CD14-positive monocyte (primary cell): Measurements from ENCODE around the gene RPS6KB2. TPM values are rescaled to one million over a fixed set of nuclear protein-coding genes. Genes with fewer than 3 reads are reported as not detected.
A peak's percentile ranks its signal among the peaks of the same experiment; 100 is the strongest.
"Not testable (repeated sequence)": the region's sequence is repeated elsewhere in the genome, so short reads cannot be mapped to it uniquely, and the experiment has no call there.

ENCODE experiments used
- DNase-seq, 3 donors: peaks; one replicate each; pipeline ENCODE4 v3.0.0-alpha.2; 2011 to 2022
- H2AFZ ChIP-seq: 2 replicates; pipeline ENCODE4 v1.6.0; 2012; ENCODE audit warnings: mild to moderate bottlenecking, low read depth, low read length, inconsistent platforms; ENCODE audit not compliant: insufficient read depth, poor library complexity, severe bottlenecking
- H3K27ac ChIP-seq, 2 donors: 1 replicate in 1 of 2; 2 replicates in 1 of 2; pipeline ENCODE4 v1.5.1; 2012 to 2013; ENCODE audit warnings: low read length in 2 of 2, control low read depth in 1 of 2, inconsistent platforms in 1 of 2, low read depth in 1 of 2, mild to moderate bottlenecking in 1 of 2
- H3K27me3 ChIP-seq, 2 donors: one replicate each; pipeline versions ENCODE4 v1.6.0 to v1.6.1; 2011 to 2013; ENCODE audit warnings: low read length in 2 of 2; ENCODE audit not compliant: control insufficient read depth in 2 of 2, insufficient read depth in 2 of 2
- H3K36me3 ChIP-seq, 2 donors: replicated peaks in 1 of 2; 1 replicate in 1 of 2; 2 replicates in 1 of 2; pipeline versions ENCODE4 v1.5.1 to v1.6.1; 2012 to 2013; ENCODE audit warnings: low read length in 2 of 2, control low read depth in 1 of 2, inconsistent platforms in 1 of 2, mild to moderate bottlenecking in 1 of 2; ENCODE audit not compliant: insufficient read depth in 2 of 2, control insufficient read depth in 1 of 2
- H3K4me1 ChIP-seq, 2 donors: 1 replicate in 1 of 2; 2 replicates in 1 of 2; pipeline versions ENCODE4 v1.5.1 to v1.6.1; 2012 to 2013; ENCODE audit warnings: low read length in 2 of 2, control low read depth in 1 of 2, inconsistent platforms in 1 of 2, mild to moderate bottlenecking in 1 of 2, moderate library complexity in 1 of 2; ENCODE audit not compliant: insufficient read depth in 2 of 2, control insufficient read depth in 1 of 2
- H3K4me2 ChIP-seq: replicated peaks from 2 replicates; pipeline ENCODE3; 2012; ENCODE audit warnings: low read length, moderate library complexity, mild to moderate bottlenecking; ENCODE audit not compliant: poor library complexity, severe bottlenecking; ENCODE audit errors: extremely low read depth
- H3K4me3 ChIP-seq, 3 experiments: fragments of 200-600 bp in 1 of 3; sonication (generic) in 1 of 3; replicated peaks in 1 of 3; 1 replicate in 2 of 3; 2 replicates in 1 of 3; pipeline ENCODE4 v1.5.1; 2011 to 2013; ENCODE audit warnings: low read length in 3 of 3, mild to moderate bottlenecking in 3 of 3, control low read depth in 2 of 3, low read depth in 2 of 3, inconsistent platforms in 1 of 3, moderate library complexity in 1 of 3
- H3K79me2 ChIP-seq: 2 replicates; pipeline ENCODE4 v1.6.0; 2012; ENCODE audit warnings: mild to moderate bottlenecking, control low read depth, inconsistent platforms, low read length, moderate library complexity; ENCODE audit not compliant: insufficient read depth
- H3K9ac ChIP-seq: 2 replicates; pipeline ENCODE4 v1.6.0; 2017; ENCODE audit warnings: low read length, mild to moderate bottlenecking; ENCODE audit not compliant: insufficient read depth, poor library complexity, severe bottlenecking
- H3K9me3 ChIP-seq, 2 donors: replicated peaks in 1 of 2; 1 replicate in 1 of 2; 2 replicates in 1 of 2; pipeline versions ENCODE4 v1.5.1 to v1.6.1; 2012 to 2013; ENCODE audit warnings: low read length in 2 of 2, control low read depth in 1 of 2; ENCODE audit not compliant: control insufficient read depth in 1 of 2, insufficient read depth in 1 of 2
- H4K20me1 ChIP-seq: 2 replicates; pipeline ENCODE4 v1.6.0; 2012; ENCODE audit warnings: mild to moderate bottlenecking, low read length, control low read depth, moderate library complexity; ENCODE audit not compliant: insufficient read depth
- H3K27ac Mint-ChIP-seq, 7 donors: one replicate each; pipeline ENCODE4 v1.8.0; 2020; ENCODE audit warnings: mild to moderate bottlenecking in 7 of 7, mixed read lengths in 7 of 7, moderate library complexity in 6 of 7, inconsistent platforms in 2 of 7
- H3K27me3 Mint-ChIP-seq, 3 donors: one replicate each; pipeline ENCODE4 v1.8.0; 2021 to 2022; ENCODE audit warnings: low read depth in 3 of 3, mild to moderate bottlenecking in 3 of 3, mixed read lengths in 3 of 3, moderate library complexity in 3 of 3, inconsistent platforms in 1 of 3
- H3K36me3 Mint-ChIP-seq, 2 donors: one replicate each; pipeline ENCODE4 v1.8.0; 2020; ENCODE audit warnings: mixed read lengths in 2 of 2, inconsistent platforms in 1 of 2, mild to moderate bottlenecking in 1 of 2
- H3K4me1 Mint-ChIP-seq: one replicate; pipeline ENCODE4 v1.8.0; 2020; ENCODE audit warnings: mild to moderate bottlenecking, mixed read lengths
- H3K4me3 Mint-ChIP-seq, 2 donors: one replicate each; pipeline ENCODE4 v1.8.0; 2020; ENCODE audit warnings: mild to moderate bottlenecking in 2 of 2, mixed read lengths in 2 of 2, moderate library complexity in 1 of 2
- H3K9me3 Mint-ChIP-seq, 7 donors: one replicate each; pipeline ENCODE4 v1.8.0; 2020 to 2022; ENCODE audit warnings: mixed read lengths in 7 of 7, mild to moderate bottlenecking in 6 of 7, moderate library complexity in 6 of 7, inconsistent platforms in 2 of 7
- CTCF ChIP-seq: fragments of 200-600 bp; IDR thresholded peaks from one replicate; pipeline ENCODE4 v1.8.0; 2022; ENCODE audit warnings: antibody characterized with exemption, mild to moderate bottlenecking
- WGBS: methylation state at CpG from one replicate; pipeline ENCODE4 v1.1.5; 2013; ENCODE audit warnings: missing lambda C conversion rate; ENCODE audit not compliant: insufficient coverage; 5-methylcytosine and 5-hydroxymethylcytosine counted together
- intact Hi-C, 2 donors: fragments of 100-400 bp; cut with micrococcal nuclease; formaldehyde crosslinking; loops; one replicate each; pipeline versions ENCODE4 v1.15.0 to v1.15.1; 2023
- polyA plus RNA-seq, 3 donors: library from polyadenylated mRNA; depleted of rRNA in 1 of 3; unstranded in 2 of 3; stranded (reverse) in 1 of 3; fragments of 300-500 nt in 2 of 3; fragments of >200 nt in 1 of 3; fragmentation: Illumina TruSeq in 2 of 3; gene quantifications; 1 replicate in 2 of 3; 2 replicates in 1 of 3; pipeline ENCODE4 v1.2.3, GENCODE V29; 2012 to 2021

RPS6KB2 gene
- polyA plus RNA-seq, 3 donors = 51.6 to 101 (median 53.8) TPM

GRCh38 chr11:67470337-67471002, 42.2 kb downstream of the RPS6KB2 start:
- intact Hi-C loops = no loop called here
- no peak for DNase-seq
- H3K9ac ChIP-seq = no peak overlapping the region
- no peak overlapping the region for H3K4me2 ChIP-seq
- no peaks in the 10 kb centered on the region for H3K27me3 ChIP-seq
- Mint-ChIP-seq H3K9me3 (no peaks in the 10 kb centered on the region), H3K27ac (peak overlapping the region in 1 of 7 donors; percentile 2), H3K27me3 (peaks cover 0 to 14% (median 5%) of the 10 kb centered on the region in 3 donors), H3K36me3 (peaks cover 0 to under 1% of the 10 kb centered on the region in 2 donors), H3K4me3 (no peak overlapping the region), H3K4me1 (peaks cover 20% of the 10 kb centered on the region)
- no peak overlapping the region for H3K4me3 ChIP-seq
- no peaks in the 10 kb centered on the region for H3K79me2 ChIP-seq
- no peaks in the 10 kb centered on the region for H3K36me3 ChIP-seq
- TF ChIP-seq CTCF = no peak
- H3K4me1 ChIP-seq = peaks cover 13 to 30% of the 10 kb centered on the region in 2 donors
- WGBS = 97% methylated on average over 6 of the region's 8 CpGs
- no peaks in the 10 kb centered on the region for H4K20me1 ChIP-seq
- no peak overlapping the region for H3K27ac ChIP-seq
- H2AFZ ChIP-seq = no peak overlapping the region
- H3K9me3 ChIP-seq = no peaks in the 10 kb centered on the region

GRCh38 chr11:67472882-67473281, 44.6 kb downstream of the RPS6KB2 start:
- DNase-seq = no peak
- Histone ChIP-seq H3K27me3 (no peaks in the 10 kb centered on the region), H3K4me2 (no peak overlapping the region), H3K79me2 (no peaks in the 10 kb centered on the region), H3K27ac (no peak overlapping the region), H2AFZ (no peak overlapping the region), H3K4me1 (peaks cover 12 to 18% of the 10 kb centered on the region in 2 donors), H3K4me3 (no peak overlapping the region), H3K9ac (no peak overlapping the region), H3K9me3 (no peaks in the 10 kb centered on the region), H4K20me1 (no peaks in the 10 kb centered on the region), H3K36me3 (no peaks in the 10 kb centered on the region)
- no peak for TF ChIP-seq CTCF
- Mint-ChIP-seq H3K4me1 (peaks cover 11% of the 10 kb centered on the region), H3K27ac (no peak overlapping the region), H3K9me3 (peaks cover 0 to 9% (median 0%) of the 10 kb centered on the region in 7 donors), H3K4me3 (no peak overlapping the region), H3K36me3 (no peaks in the 10 kb centered on the region), H3K27me3 (peaks cover 7 to 14% (median 7%) of the 10 kb centered on the region in 3 donors)
- intact Hi-C loops = no loop called here
- WGBS = no CpG with 5 or more reads among the region's 7 CpGs

GRCh38 chr11:67476692-67477091, 48.4 kb downstream of the RPS6KB2 start:
- H3K27me3 ChIP-seq, H3K79me2 ChIP-seq, H3K4me1 ChIP-seq, H3K4me2 ChIP-seq, H3K9ac ChIP-seq, H3K4me1 Mint-ChIP-seq, H2AFZ ChIP-seq, H3K4me3 Mint-ChIP-seq, H3K9me3 ChIP-seq, H4K20me1 ChIP-seq, H3K27ac Mint-ChIP-seq, H3K36me3 Mint-ChIP-seq, H3K9me3 Mint-ChIP-seq, H3K27ac ChIP-seq, DNase-seq, intact Hi-C loops, H3K4me3 ChIP-seq, H3K36me3 ChIP-seq: not testable (repeated sequence)
- 92% methylated on average over 10 of the region's 10 CpGs for WGBS
- peaks cover 9 to 15% (median 9%) of the 10 kb centered on the region in 3 donors for H3K27me3 Mint-ChIP-seq
